Measurements from ENCODE around the gene HEATR5B.
A peak's percentile ranks its signal among the peaks of the same experiment; 100 is the strongest.

Gene HEATR5B

DNA sequence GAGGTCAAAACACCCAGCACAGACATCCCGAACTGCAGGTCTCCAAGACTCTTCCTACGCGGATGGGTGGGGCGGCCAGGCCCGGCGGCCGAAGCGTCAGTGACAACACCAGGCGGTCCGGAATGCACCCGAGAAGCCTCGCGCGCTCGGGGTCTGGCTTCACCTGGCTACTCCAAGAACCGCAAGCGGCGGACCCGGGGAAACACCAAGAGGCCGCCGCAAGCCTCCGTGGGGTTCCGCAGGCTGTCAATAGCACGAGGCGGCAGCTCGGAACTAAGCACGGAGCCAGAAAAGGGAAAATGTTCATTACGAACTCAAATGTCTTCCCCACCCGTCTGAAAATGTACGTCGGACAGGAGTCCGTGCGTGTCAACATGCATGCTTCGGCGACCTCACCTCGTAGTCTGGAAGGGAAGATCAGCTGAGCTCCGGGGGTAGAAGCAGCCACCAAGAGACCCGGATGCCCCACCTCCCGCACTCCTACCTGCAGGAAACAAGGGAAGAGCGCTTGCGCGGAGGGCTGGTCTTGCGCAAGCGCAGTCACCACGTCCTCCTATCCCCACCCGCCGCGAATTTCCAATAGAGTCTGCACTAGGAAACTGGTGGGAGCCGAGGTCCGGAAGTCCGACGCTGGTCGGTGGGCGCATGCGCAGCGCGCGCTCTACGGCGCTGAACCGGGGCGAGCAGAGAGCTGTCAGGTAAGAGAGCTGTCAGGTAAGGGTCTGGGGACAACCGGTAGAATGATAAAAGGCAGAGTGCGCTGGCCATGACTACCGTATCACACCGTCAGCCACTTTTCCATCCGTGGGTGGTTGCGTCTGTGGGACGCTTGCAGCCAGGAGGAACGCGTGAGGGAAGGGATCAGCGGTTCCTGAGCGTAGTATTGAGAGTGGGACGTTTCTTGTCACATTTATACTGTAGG, at the start of gene HEATR5B, which contains the start of gene GPATCH11:
TSS of gene HEATR5B (minus strand) at position 500 of the 922 bp plus-strand sequence. CDS start 958 bp downstream, outside the sequence.
TSS of gene GPATCH11 (plus strand) at position 646 of the 922 bp plus-strand sequence. CDS start 3,864 bp downstream, outside the sequence.
- peak; percentile 91 to 94 for DNase-seq

DNA sequence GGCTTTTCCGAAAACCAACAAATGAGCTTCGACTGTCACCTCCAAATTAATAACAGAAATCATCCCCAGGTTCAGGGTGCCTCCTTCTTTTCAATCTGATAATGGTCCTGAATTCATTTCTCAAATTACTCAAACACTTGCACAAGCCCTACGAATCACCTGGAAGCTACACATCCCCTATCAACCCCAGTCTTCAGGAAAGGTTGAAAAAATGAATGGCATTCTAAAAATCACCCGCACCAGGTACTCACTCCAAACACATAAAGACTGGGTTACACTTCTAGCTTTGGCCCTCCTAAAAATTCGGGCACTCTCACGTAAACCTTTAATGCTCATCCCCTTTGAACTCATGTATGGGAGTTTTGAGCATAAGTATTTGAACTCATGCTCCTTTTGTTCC, 48.7 kb upstream of the HEATR5B start:
- no peak for DNase-seq

DNA sequence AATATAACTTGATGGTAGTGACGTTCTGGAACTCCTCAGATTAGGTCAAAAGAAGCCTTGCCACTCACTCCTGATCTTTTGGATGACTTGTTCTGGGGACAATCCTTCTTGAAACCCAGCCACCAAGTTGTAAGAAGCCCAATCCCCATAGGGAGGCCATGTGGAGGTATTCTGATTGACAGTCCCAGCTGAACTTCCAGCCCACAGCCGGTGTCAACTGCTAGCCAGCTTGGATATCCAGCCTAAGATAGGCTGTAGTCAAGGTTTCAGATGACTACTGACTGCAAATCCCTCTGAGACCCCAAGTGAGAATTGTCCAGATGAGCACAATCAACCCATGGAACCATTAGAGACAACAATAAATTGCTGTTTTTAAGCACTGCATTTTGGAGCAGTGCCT, 41.2 kb upstream of the HEATR5B start:
- DNase-seq: no peak

DNA sequence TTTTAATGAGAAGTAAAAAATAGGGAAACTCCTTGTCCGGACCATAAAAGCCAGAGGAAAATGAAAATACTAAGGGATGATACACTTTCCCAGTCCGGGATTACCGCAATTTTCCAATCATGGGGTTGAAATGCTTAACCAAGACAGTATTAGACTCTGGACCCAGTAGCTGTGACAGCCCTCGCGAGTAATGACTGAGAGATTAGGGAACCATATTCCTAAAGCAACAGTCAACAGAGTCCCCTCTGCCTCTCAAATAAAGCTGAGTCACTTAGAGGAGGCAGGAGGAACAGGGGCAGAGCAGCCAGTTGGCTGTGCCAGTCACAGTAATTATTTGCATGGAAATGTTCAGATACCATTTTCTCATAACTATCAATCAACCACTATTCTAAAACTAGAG, 35.0 kb upstream of the HEATR5B start:
- DNase-seq: no peak

DNA sequence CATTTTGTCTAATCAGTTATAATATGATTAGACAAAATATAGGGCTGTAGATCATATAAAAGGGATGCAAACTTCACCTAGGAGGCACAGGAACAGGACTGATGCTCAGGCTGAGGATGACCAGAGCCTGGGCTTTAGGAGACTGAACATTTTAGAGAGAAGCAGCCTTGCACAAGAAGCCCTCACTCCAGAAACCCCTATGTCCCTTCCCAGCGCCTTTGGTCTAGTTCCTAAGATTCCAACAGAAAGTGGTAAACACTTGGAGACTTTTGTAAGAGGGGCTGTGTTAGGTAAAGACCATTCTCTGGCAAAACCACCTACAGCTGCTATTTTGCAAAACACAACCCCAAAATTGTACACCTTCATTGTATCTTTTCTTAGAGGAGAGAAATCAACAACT, 33.4 kb upstream of the HEATR5B start:
- DNase-seq: no peak

DNA sequence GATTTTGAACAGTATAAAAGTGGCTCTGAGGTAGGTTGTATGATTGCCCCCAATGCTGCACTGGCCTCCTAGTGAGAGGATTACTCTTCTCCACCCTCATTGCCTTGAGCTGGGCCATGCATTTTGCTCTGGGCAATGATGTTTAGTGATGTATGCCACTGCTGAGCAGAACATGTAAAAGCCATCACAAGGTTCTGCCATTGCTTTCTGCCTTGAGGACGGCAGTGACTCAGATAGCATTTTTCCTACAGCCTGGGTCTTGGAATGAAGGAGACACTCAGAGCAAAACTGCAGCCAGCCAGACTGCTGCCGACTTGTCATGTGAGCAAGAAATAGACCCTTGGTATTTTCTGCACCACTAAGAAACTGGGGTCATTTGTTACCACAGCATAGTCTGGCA, 27.8 kb upstream of the HEATR5B start:
- DNase-seq: no peak

DNA sequence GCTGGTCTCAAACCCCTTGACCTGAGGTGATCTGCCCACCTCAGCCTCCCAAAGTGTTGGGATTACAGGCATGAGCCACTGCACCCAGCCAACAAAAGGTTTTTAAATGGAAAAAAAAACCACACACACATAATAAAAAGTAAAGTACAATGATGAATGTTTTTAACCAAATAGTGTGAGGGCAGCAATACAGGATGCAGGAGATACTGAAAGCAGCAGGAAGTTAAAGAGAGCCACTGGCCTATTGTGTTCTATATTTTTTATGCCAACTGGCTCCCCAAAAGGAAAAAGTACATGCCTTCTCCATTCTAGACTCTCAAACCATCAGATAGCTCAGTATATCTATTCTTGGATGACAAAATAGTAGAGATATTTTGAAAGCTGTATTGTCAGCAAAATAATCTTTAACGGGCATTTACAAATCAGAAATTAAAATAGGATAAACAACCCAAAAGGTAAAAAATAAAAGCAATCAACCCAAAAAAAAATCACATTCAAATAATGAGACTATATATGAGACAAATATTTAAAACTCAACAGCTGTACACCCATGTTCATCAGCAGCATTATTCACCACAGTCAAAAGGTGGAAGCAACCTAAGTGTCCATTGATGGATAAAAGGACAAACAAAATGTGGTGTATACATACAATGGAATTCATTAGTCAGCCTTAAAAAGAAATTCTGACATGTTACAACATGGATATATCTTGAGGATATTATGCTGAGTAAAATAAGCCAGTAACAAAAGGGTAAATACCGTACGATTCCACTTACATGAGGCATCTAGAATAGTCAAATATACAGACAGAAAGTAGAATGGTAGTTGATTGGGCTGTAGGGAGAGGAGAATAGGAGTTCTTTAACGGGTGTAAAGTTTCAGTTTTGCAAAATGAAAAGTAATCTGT, 26.4 kb upstream of the HEATR5B start:
- DNase-seq: no peak

DNA sequence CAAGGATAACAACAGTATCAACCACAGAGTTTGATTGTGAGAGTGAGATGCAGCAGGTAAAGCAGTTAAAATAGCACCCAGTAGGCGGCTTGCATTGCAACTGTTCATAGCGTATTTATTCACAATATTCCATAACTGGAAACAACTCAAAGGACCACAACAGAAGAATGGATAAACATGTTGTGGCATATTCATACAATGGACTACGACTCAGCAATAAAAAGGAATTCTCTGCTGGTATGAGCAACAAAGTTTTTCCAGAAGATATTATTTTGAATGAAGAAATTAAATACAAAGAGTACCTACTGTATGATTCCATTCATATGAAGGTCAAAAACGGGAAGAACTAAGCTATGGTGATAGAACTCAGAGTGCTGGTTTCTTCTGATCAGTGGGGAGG, 25.4 kb upstream of the HEATR5B start:
- DNase-seq: no peak

DNA sequence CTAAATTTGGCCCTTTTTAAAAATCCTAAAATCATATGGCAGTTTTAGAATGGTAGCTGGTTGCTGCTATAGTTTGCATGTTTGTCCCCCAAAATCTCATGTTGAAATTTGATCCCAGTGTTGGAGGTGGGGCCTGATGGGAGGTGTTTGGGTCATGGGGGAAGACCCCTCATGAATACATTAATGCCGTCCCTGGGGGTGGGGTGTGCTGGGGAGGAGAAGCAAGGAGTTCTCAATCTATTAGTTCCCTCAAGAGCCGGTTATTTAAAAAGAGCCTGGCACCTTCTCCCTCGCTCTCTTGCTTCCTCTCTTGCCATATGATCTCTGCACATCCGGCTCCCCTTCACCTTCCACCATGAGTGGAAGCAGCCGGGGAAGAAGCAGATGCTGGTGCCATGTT, 21.0 kb upstream of the HEATR5B start:
- no peak for DNase-seq

DNA sequence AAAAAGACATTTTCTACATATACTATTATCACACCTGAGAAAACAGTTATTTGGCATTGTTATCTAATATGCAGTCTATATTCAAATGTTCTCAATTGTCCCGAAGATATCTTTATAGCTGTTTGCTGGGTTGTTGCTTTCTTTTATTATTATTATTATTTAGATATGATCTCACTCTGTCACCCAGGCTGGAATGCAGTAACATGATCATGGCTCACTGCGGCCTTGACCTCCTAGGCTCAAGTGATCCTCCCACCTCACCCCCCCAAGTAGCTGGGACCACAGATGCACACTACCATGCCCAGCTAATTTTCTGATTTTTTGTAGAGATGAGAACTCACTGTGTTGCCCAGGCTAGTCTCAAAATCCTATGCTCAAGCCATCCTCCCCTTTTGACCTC, 20.0 kb upstream of the HEATR5B start:
- no peak for DNase-seq

DNA sequence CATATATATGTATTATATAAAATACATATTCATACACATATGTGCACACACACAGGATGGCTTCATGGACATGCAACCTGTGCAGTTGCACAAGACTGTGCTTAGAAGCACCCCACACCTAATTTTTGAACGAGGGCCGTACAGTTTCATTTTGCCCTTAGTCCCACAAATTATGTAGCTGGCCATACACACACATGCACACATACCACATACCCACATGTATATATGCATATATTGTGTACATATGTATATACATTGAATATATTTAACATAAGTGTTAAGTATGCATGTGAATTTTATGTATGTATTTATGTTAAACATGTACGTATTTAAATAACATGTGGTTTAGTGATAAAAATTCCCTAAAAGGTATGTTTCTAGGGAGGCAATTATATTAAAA, 18.4 kb upstream of the HEATR5B start:
- no peak for DNase-seq

DNA sequence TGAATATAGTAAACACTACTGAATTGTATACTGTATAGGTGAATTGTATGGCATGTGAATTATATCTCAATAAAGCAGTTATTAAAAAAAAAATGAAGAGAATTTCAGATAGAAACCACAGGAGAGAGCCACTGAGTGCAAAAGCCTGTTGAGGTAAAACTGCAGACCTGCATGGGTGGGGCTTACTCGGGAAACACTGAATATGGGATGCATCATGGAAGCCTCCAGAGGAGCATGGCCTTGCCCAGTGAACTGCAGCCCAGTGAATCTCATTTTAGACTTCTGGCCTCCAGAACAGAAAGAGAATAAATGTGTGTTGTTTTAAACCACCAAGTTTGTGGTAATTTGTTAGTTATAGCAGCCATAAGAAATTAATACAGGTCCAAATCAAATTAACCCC, 15.9 kb upstream of the HEATR5B start:
- DNase-seq: no peak

DNA sequence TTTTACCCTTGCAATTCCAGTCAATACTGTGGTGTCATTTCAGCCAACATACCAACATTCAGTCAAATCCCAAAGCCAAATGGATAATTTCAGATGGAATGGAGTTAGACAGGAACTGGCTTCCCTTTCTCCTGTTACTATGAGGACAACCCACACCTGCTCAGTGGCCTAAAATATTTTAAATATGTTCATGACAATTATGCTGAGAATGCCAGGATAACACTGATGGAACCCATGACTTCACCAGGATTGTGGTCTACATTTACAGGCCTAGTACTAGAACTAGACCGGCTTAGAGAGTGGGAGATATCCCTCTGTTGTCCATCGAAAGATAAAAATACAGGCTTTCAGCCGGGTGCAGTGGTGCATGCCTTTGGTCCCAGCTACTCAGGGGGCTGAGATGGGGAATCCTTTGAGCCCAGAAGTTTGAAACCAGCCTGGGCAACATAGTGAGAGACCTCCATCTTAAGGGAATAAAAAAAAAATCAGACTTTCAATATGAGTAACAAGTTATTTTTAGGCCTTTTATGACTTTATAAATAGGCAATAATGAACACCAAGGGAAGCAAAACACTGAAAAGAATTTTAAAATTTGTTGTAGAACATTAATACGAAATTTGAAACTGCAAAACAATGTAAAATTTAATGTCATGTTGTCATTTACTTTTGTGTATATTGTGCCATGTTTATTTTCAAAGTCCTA, 14.4 kb upstream of the HEATR5B start:
- DNase-seq: no peak

DNA sequence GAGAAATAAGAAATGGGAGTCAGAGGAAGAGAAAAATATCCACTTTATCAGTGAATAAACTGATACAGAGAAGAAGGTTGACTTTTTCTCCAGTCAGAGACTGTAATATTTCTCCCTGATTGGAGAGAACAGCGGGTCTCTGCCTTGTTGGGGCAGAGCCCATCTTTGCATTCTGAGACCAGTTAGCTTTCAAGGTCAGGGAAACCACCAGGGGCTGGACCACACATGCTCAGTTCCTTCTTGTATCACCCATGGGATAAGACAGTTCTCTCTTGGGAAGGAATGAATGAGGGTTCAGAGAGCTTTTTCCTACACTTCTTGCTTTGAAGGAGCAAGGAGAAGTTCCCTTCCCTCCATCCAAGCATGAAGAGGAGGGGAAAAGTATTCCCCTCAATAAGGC, 12.4 kb upstream of the HEATR5B start:
- no peak for DNase-seq

DNA sequence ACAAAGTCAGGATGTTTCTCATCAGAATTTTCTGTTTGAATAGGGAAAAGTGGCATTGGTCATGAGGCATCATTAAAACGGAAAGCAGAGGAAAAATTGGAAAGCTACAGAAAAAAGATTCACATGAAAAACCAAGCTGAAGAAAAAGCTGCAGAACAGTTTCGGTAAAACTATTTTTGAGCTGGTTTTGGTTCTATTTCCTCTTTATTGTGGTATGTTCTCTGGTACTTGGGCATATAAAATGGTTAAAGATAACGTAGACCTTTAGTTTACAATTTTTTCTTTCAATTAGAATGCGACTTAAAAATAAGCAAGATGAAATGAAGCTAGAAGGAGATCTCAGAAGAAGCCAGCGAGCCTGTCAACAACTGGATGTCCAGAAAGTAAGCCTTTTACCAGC, 7.7 kb upstream of the HEATR5B start:
- no peak for DNase-seq

DNA sequence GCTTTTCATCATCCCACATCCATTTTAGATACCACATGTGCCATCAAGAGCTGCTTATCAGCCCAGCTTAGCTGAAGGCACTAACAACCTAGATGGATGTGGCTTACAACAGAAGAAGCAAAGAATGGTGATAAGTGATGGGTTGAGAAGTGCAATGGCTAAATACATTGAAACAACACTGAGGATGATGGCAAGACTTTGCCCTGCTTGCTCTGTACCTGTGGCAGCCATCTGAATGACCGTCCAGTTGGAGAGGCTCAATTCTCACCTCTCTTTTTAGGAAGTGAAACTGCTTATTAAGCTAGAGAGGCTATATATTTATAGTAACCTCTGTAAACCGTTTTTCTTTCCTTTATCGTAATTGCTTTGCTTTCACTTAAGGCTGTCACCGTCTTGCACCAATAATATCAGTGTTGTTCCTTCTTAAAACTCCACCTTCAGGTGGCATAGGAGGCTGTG, 5.9 kb upstream of the HEATR5B start:
- DNase-seq: no peak

DNA sequence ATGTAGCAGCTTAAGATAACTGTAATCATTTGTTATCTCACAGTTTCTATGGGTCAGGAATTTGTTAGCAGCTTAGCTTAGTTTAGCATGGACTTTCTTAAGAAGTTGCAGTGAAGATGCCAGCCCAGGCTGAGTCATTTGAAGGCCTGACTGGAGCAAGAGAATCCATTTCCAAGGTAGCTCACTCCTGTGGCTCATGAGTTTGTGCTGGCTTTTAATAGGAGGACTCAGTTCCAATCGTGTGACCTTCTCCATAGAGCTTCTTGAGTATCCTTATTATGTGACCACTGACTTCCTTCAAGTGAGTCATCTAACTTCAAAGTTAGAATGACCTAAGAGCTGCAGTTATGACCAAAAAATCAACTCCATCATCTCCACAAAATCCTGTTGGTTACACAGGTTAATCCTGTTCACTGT, 1.6 kb upstream of the HEATR5B start:
- DNase-seq: peak in 1 of 2 experiments; percentile 7

DNA sequence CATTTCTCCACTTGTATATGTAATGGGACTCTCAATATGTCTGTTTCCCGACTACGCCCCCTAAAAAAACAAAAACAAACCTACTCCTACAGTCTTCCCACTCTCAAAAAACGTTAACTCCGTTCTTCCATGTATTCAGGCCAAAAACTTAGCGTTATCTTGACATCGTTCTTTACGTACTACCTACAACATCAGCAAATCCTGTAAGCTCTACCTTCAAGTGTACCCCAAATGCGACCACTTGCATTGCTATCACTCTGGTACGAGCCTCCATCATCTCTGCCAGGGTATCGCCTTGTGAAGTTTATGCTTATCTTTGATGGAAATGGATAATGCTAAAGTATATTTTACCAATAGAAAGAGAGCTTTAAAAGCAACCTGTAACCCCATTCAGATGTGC, 625 bp upstream of the HEATR5B start:
- DNase-seq: no peak

DNA sequence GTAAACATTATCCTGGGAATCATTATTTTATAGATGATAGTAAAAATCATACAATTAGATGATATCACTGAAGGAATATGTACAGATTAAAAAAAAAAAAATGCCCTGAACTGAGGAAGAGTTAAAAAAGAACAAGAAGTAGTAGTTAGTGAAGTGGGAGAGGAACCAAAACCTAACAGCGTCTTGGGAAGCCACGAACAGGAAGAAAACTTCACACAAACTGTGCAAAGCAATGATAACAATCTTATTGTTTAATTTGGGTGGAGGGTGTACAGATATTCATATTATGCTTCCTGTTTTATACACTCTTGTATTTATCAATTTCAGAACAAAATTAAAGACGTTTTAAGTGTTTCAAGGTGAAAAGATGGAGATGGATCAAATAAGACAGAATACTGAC, 3.5 kb downstream of the HEATR5B start:
- no peak for DNase-seq

DNA sequence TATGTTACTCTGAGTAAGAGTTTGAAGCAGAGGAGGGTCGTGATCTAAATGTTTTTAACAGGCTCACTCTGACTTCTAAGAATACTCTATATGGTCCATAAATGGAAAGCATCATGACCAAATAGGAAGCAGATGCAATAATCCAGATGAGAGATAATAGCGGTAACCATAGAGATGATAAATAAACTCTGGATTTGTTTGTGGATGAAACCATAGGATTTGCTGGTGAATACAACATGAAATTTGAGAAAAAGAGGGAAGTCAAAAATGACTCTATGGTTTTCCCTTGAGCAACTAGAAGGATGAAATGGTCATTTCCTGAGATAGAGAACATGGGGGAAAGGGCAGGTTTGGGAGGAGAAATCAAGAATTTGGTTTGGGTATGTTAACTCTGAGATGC, 3.9 kb downstream of the HEATR5B start:
- DNase-seq: no peak

DNA sequence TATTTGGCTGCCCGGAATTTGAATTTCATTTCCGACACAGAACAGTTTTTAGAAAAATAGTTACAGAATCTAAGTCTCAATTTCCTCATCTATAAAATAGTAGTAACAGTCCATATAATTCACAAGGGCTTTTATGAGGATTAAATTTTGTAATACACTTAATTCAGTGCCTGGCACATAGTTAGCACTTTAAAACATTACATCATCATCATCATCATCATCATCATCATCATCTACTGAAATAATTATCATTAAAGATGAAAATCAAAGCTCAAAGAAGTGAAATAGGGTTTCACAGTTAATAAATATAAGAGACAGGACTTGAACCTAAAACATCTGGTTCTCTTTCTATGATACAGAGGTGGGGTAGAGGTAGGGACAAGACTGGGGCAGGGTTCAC, 13.2 kb downstream of the HEATR5B start:
- DNase-seq: no peak

DNA sequence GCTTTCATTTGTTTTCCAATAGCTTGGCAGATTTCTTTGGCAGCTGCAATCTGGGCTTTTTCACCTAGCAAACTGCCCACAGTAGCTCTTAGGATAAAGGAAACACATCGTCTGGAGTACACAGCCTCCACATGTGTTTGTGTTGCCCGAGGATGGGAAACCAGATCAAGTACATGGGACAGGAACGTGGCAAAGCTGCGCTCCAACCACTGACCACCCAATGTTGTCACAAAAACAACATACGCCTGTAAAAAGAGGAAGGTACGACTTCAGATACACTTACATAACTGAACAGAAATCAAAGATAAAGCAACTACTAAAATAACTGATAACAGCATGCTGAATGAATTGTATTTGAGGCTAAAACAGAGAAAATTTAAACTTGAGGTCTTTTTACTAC, 15.5 kb downstream of the HEATR5B start:
- no peak for DNase-seq

DNA sequence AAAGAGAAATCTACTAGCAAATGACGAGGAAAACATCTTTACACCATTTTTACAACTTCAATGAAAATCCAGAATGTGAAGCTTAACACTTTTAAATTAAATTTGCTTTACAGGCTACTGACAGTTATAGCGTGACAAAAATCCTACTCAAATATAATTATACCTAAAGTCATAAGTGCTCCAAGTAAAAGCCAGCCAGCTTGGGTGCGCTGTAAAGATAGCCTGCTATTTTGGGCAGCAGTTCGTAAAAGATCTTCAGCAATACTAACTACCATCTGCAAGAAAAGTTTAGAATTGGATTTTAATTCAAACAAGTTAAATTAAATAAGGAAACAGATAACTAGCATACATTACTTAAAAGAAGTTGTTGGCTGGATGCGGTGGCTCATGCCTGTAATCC, 22.4 kb downstream of the HEATR5B start:
- DNase-seq: no peak

All from activated CD4-positive, alpha-beta T cell treated with anti-CD3 and anti-CD28 coated beads, Interleukin-2, amount 50 U/mL, for 48 hours (primary cell).